ENCODE results near the gene RPH3AL. TPM values are rescaled to one million over a fixed set of nuclear protein-coding genes. Genes with fewer than 3 reads are reported as not detected.
"Not testable (repeated sequence)": the region's sequence is repeated elsewhere in the genome, so short reads cannot be mapped to it uniquely, and the experiment has no call there.

The RPH3AL gene
- total RNA-seq, 1 experiment from 2014 or later, result 6.9 TPM

GRCh38 chr17:278055-278675 lies 74.4 kb downstream of the RPH3AL start:
- no peak for DNase-seq (ENCODE audit: low spot score)
- in situ Hi-C loops (cut with HindIII; ENCODE audit: low sequenced_read_pairs), result no loop called here

DNA sequence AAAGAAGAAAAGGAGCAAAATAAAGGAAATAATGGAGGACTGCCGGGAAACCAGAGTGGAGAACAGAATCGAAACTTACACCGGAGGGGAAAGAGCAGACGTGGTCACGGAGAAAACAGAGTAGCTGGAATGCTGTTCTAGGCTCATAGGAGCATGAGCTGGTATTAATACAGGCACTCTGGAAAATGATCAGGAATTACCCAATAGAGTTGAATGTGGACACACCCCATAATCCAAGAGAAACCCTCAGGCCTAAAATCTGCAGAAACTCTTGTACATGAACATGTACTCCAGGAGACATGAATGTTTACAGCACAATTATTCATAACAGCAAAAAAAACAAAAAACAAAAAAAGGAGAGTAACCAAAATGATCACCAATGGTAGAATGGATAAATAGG lies 77.7 kb downstream of the RPH3AL start:
- in situ Hi-C loops (cut with HindIII; ENCODE audit: low sequenced_read_pairs), result no loop called here
- DNase-seq (ENCODE audit: low spot score), result no peak

DNA sequence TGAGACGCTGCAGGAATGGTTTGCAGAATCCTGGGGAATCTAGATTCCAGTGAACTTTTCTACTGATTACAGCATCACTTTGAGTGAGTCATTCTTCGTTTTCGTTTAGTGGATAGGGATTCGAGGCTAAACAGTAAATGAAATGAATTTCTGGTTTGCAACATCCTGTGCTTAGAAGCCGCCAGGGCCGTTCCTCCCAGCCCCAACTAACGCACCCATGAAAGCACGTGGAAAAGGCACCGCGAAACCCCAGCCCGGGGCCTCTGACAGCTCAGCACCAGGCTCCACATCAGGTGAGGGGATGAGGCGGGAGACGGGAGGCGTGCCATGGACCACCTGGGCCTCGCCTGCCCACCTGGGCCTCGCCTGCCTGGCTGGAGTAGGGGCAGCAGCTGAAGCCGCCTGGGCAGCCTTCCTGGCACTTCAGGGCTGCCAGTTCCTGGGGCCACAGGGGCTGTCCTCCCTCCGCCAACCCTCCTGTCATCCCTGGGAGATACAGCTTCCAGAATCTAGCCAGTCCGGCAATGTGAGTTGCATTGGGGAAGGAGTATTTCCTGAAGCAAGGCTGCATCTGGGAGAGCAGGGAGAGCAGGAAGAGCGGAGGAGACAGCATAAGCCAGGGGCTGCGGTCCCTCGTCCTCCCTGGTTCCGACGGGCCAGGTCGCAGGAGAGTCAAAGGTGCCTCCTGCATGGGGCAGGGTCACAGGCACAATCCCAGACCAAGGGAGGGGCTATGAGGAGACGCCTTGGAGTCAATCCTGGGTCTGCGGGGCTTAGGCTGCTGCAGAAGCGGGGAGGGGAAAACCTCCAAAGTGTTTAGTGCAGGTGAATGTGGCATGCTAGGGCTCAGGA lies 78.4 kb downstream of the RPH3AL start:
- peak; percentile 58 for DNase-seq (ENCODE audit: low spot score)
- in situ Hi-C loops (cut with HindIII; ENCODE audit: low sequenced_read_pairs), result no loop called here

DNA sequence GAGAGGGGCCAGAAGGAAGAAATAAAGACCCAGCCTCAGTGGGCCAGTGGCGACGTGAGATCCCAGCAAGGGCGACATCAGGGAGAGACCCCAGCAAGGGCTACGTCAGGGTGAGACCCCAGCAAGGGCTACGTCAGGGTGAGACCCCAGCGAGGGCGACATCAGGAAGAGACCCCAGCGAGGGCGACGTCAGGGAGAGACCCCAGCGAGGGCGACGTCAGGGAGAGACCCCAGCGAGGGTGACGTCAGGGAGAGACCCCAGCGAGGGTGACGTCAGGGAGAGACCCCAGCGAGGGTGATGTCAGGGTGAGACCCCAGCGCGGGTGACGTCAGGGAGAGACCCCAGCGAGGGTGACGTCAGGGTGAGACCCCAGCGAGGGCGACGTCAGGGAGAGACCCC lies 79.8 kb downstream of the RPH3AL start:
- in situ Hi-C loops (cut with HindIII; ENCODE audit: low sequenced_read_pairs); DNase-seq (ENCODE audit: low spot score): not testable (repeated sequence)

DNA sequence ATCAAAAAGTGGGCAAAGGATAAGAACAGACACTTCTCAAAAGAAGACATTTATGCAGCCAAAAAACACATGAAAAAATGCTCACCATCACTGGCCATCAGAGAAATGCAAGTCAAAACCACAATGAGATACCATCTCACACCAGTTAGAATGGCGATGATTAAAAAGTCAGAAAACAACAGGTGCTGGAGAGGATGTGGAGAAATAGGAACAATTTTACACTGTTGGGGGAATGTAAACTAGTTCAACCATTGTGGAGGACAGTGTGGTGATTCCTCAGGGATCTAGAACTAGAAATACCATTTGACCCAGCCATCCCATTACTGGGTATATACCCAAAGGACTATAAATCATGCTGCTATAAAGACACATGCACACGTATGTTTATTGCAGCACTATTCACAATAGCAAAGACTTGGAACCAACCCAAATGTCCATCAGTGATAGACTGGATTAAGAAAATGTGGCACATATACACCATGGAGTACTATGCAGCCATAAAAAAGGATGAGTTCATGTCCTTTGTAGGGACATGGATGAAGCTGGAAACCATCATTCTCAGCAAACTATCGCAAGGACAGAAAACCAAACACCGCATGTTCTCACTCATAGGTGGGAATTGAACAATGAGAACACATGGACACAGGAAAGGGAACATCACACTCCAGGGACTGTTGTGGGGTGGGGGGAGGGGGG lies 80.5 kb downstream of the RPH3AL start:
- DNase-seq (ENCODE audit: low spot score); in situ Hi-C loops (cut with HindIII; ENCODE audit: low sequenced_read_pairs): not testable (repeated sequence)

- DNase-seq (ENCODE audit: low spot score), result peak; percentile 88
- in situ Hi-C loops (cut with HindIII; ENCODE audit: low sequenced_read_pairs), result no loop called here
These were observed 82.7 kb downstream of the RPH3AL start for GRCh38 chr17:269616-270514.

DNA sequence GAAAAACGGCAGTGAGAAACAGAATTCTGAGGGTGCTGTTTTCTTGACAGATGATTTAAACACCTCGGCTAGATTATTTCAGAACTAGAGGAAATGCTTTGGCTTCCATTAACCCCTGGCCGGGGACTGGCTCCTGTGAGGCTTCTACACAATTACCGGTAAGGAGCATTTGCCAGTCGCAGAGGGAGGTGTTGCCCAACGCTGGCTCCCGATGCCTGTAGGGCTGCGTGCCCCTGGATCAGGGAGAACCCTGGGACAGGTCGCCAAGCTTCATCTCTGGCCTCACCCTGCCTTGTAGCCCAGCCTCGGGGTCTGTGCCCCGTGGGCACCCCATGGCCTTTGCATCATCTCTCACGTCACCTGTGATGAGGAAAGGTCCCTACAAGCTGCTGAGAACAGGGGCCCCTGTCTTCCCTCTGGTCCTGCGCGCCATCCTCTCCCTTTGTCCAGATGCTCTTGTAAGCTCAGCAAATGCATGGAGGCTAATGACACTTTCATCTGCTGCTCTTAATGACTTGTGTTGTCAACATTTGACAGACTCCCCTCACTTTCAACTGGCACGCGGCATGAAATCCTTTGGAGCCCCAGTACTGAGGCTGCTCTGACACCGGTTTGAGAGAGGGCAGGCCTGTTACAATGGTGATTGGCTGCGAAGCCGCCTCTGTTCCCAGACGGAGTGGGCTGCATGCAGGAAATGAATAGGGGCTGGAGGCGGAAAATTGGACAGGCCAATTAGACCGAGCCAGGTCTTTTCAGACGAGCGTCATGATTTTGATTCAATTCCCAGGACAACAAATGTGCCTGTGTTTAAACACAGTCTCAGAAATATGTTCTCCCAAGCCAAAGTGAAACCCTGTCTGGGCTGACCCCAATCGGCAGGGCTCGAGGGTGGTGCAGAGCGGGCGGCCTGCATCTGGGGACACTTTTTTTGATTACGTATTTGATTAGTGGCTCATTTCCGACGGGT lies 85.6 kb downstream of the RPH3AL start:
- DNase-seq (ENCODE audit: low spot score), result peak; percentile 71
- in situ Hi-C loops (cut with HindIII; ENCODE audit: low sequenced_read_pairs), result no loop called here

DNA sequence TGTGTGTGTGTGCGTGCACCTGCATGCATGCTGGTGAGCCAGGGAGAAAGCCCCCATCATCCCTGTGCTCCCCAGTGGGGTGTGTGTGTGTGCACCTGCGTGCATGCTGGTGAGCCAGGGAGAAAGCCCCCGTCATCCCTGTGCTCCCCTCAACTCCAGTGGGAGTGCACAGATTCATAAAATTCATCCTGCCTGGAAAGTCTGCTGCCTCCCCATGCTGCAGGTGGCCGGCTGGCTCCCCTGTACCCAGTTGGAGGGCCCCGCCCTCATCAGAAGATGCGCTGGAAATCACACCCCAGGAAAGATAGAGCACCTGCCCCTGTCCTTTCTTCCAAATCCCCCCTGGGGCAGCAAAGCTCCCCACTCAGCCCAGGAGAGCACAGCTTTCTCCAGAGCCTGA lies 86.4 kb downstream of the RPH3AL start:
- DNase-seq (ENCODE audit: low spot score), result no peak
- in situ Hi-C loops (cut with HindIII; ENCODE audit: low sequenced_read_pairs), result no loop called here

GRCh38 chr17:265718-266117 lies 86.9 kb downstream of the RPH3AL start:
- DNase-seq (ENCODE audit: low spot score), result peak; percentile 35
- in situ Hi-C loops (cut with HindIII; ENCODE audit: low sequenced_read_pairs), result no loop called here

GRCh38 chr17:263773-264172 lies 88.8 kb downstream of the RPH3AL start:
- no peak for DNase-seq (ENCODE audit: low spot score)
- in situ Hi-C loops (cut with HindIII; ENCODE audit: low sequenced_read_pairs), result no loop called here

DNA sequence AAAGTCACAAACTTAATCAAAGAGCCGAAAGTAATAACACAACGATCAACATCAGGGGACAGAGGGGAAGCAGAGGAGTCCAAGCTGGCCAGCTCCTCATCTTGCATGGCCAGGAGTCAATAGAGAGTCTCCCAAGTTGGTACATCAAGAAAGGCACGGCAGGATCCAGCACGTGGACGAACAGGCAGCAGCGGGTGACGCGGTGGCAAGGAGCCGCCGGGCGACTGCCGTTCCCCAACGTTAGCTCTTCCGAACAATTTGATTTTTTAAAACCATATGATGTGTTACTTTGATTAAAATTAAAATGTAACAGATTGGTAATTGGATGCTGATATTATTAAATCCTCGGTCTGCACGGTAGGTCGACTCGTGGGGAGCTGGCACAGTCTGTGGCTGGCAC lies 89.3 kb downstream of the RPH3AL start:
- no peak for DNase-seq (ENCODE audit: low spot score)

DNA sequence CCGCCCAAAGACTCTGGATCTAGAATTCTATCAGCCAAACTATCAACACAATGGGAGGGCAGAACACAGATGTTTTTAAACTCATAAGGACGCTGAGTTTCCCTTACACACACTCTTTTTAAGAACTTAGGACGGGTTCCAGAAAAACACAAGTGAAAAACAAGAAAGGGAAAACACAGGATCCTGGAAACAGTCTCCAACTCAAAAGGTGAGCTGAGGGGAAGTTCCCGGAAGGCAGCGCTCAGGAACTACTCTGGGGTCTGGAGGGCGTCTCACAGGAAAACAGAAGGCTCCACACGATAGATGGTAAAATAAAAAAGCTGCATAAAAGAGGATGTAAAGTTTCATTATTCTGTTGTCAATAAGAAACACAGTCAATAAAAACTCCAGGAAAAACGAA lies 91.0 kb downstream of the RPH3AL start:
- in situ Hi-C loops (cut with HindIII; ENCODE audit: low sequenced_read_pairs), result no loop called here
- no peak for DNase-seq (ENCODE audit: low spot score)

More for the DNA sequence above, 89.3 kb downstream of the RPH3AL start:
- in situ Hi-C loops (cut with HindIII; ENCODE audit: low sequenced_read_pairs), result no loop called here

DNA sequence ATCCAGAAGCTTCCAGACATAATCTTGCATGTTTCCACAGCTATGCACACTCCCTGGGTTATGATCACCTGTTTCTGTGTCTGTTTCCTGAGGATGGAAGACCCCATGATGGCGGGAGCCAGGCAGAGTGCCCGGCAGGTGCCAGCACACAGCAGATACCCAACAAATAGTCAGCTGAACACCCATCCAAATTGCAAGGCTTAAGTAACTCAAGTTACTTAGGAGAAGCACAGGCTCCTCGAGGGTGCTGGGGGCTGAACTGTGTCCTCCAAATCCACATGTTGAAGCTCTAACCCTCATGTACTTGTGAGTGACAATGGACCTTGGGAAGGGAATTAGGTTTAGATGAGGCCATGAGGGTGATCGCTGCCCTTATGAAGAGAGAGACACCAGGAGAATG lies 91.7 kb downstream of the RPH3AL start:
- DNase-seq (ENCODE audit: low spot score), result no peak
- in situ Hi-C loops (cut with HindIII; ENCODE audit: low sequenced_read_pairs), result no loop called here

DNA sequence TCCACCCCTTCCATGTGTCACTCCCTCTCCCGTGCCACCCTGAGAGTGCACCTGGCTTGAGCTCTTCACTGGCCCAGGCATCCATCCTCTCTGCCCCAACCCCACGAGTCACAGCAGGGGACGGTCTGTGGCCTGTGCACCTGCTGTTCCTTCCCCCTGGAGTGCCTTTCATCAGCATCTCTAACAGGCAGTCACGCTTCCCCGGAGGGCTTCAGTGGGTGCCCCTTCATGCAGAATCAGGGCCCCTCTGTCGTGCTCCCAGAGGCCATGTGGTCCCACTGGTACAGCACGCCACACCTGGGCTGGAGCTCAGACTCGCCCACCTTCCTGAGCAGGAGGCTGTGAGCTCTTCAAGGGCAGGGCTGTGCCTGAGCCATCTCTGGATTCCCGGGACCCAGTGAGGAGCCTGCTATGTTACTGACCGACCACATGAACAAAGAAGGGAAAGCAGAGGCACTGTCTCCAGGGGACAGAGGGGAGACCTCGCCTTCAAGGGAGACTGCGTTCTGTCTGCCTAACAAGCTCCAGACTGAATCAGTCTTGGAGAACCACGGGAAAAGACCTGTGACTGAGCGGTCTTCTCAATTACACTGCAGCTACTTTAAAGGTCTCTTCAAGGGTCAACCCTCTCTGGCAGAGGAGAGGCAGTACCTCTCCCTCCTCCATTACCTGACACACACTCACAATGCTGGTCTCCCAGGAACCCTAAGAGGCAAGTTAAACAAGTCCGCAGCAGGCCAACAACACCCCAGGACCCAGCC lies 92.4 kb downstream of the RPH3AL start:
- in situ Hi-C loops (cut with HindIII; ENCODE audit: low sequenced_read_pairs), result no loop called here
- DNase-seq (ENCODE audit: low spot score), result no peak

GRCh38 chr17:259341-259976 lies 93.1 kb downstream of the RPH3AL start:
- peak; percentile 51 for DNase-seq (ENCODE audit: low spot score)
- in situ Hi-C loops (cut with HindIII; ENCODE audit: low sequenced_read_pairs), result no loop called here

DNA sequence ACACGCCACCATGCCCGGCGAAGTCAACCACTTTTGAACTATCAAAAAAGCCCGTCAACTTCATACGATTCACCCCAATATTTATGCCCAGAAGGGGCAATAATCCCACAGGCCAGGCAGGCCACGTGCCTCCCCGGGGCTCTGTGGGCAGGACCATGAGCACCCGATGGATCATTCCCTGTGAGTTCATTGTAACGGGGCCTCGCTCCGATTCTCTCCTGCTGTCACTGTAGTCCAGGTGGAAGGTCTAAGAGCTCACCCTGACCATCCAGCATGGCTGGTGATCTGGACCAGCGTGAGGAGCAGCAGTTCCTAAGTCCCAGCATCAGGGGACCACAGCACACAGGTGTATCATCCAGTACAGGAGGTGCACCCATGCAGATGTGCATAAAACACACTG lies 93.7 kb downstream of the RPH3AL start:
- in situ Hi-C loops (cut with HindIII; ENCODE audit: low sequenced_read_pairs), result no loop called here
- DNase-seq (ENCODE audit: low spot score), result no peak

All from G401 (cell line).